ENCODE results near the gene PDSS2. TPM values are rescaled to one million over a fixed set of nuclear protein-coding genes. Genes with fewer than 3 reads are reported as not detected.
"Not testable (repeated sequence)": the region's sequence is repeated elsewhere in the genome, so short reads cannot be mapped to it uniquely, and the experiment has no call there.

Gene PDSS2
- total RNA-seq, 2 experiments from 2014 or later = 12.8 to 15.4 TPM

DNA sequence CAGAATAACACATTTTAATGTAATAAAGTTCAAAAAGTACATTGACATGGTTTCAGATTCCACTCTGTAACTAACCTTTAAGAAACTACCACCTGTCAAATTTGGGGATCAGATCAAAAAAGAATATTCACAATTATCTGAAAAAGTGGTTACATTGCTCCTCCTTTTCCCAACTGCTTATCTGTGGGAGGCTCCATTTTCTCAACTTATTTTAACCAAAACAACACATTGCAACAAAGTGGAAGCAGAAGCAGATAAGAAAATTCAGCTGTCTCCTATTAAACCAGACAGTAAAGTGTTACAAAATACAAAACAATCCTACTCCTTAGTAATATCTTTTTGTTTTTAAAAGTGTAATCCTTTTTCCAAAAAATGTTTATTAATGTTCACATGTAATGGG lies 61.4 kb downstream of the PDSS2 start:
- Mint-ChIP-seq H3K27ac (no peak overlapping the region), H3K27me3 (no peaks in the 10 kb centered on the region), H3K9me3 (peaks cover 20% of the 10 kb centered on the region), H3K4me1 (no peaks in the 10 kb centered on the region), H3K4me3 (no peak overlapping the region), H3K36me3 (peaks cover 38% of the 10 kb centered on the region)
- ATAC-seq (ENCODE audit: low read depth) (no peak), DNase-seq (no peak)
- POLR2A ChIA-PET = no interaction called here

DNA sequence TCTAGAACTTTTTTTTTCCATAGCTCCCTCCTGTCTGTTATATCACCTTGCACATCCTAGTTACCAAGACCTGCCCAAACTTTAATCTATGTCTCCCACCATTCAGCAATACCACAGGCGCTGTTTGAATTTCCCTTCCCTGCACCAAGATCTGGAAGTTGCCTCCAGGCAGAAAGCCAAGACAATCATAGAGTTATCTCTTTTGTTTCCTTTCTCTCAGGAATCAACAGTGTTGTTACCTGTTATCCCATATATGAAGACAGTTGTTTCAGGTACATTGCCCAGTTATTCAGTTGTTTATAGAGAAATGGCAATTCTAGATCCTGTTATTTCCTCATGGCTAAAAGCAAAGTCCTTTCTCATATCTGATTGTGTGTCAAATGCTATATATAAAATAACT lies 63.2 kb downstream of the PDSS2 start:
- Mint-ChIP-seq H3K27me3 (no peaks in the 10 kb centered on the region), H3K27ac (no peak overlapping the region), H3K9me3 (peaks cover 14% of the 10 kb centered on the region), H3K4me1 (no peaks in the 10 kb centered on the region), H3K36me3 (peaks cover 26% of the 10 kb centered on the region), H3K4me3 (no peak overlapping the region)
- POLR2A ChIA-PET = no interaction called here
- ATAC-seq (ENCODE audit: low read depth) (no peak), DNase-seq (no peak)

DNA sequence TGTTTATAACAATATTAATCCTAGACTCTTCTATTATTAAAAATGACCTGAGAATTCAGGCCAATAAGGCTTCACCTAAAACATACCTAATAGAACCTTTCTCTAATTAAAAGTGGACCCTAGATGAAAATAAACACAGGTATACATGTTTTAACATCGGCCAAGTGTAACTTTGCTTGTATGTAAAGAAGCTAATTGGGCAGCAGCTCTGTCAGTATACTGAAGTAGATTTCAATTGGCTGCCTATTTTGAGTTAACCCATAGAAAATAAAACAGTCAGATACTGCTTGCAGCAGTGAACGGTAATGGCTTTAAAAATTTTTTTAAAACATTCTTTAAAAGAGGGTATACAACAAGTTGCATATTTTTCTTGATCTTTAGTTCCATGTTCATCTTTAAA lies 67.3 kb downstream of the PDSS2 start:
- Mint-ChIP-seq H3K4me3 (no peak overlapping the region), H3K27ac (no peak overlapping the region), H3K27me3 (no peaks in the 10 kb centered on the region), H3K36me3 (peaks cover 17% of the 10 kb centered on the region), H3K9me3 (peaks cover 9% of the 10 kb centered on the region), H3K4me1 (no peaks in the 10 kb centered on the region)
- ATAC-seq (ENCODE audit: low read depth) (no peak), DNase-seq (no peak)
- POLR2A ChIA-PET = no interaction called here

DNA sequence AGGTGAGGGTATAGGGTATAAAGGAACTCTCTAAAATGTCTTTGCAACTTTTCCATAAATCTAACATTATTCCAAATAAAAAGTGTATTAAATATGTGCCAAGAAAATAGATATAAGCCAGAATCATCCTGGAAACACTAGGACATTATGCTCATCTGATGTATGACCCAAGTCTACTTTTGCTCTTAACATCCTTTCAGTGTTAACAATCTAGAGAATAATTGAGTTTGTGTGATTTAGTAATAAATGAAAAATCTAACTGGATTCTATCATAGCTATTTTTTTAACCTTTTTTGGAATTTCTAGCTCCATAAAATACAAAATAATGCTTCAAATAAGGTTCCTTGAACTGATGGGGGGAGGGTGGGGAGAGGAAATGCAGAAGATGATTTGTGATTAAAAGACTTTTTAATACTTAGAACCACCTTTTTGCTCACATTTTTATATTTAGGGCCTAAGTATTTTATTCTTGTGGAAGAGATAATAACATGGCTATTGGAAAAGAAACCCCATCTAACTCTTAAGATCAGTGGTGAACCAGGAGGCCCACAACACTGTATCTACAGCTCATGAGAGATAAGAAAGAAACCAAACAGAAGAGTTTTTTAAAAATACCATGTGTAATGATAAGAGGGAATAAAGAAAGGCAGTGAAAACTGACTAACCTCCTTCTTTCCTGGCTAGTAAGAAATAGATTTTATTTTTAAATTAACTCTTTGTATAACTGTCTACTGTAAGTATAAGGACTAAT lies 68.5 kb downstream of the PDSS2 start:
- peaks cover 5% of the 10 kb centered on the region for H3K9me3 Mint-ChIP-seq
- H3K36me3 Mint-ChIP-seq = peaks cover 15% of the 10 kb centered on the region
- DNase-seq = no peak
- no peak for ATAC-seq (ENCODE audit: low read depth)
- no peaks in the 10 kb centered on the region for H3K27me3 Mint-ChIP-seq
- no peak overlapping the region for H3K4me3 Mint-ChIP-seq
- no peaks in the 10 kb centered on the region for H3K4me1 Mint-ChIP-seq
- POLR2A ChIA-PET = no interaction called here
- H3K27ac Mint-ChIP-seq = no peak overlapping the region

DNA sequence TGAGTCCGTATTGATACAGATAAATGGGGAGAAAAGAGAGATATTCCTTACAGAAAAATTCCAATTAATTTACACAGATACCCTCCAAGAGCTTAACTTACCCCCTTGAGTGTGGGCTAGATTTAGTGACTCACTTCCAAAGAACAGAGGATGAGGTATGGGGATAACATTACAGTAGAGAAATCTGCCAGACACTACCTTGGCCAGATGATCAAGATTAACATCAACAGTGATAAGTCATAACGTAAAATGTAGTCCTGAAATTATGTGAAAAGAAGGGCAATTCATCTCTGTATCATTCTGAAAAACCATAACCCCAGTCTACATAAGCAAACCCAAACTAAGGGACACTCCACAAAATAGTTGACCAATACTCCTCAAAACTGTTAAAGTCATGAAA lies 69.3 kb downstream of the PDSS2 start:
- Mint-ChIP-seq H3K36me3 (peaks cover 14% of the 10 kb centered on the region), H3K27ac (no peak overlapping the region), H3K9me3 (peaks cover 5% of the 10 kb centered on the region), H3K27me3 (no peaks in the 10 kb centered on the region), H3K4me1 (no peaks in the 10 kb centered on the region), H3K4me3 (no peak overlapping the region)
- ATAC-seq (ENCODE audit: low read depth) = no peak
- no peak for DNase-seq
- POLR2A ChIA-PET = no interaction called here

DNA sequence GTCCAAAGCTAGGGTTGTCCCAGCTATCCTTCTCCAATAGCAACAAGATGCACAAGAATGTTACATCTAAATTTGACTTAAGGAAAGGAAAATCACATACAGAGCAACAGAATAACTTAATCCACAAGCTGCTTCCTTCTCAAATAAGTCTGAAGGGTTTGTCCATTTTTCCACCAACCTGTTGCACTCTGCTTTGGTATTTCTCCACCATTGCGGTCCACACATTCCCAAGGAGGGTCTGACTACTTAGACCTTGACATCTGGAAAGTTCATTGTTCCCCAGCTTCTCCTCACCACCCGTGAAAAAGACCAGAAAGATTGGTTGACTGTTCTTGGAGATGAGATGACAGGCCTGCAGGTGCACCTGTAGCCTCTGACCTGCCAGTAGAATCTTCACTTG lies 72.5 kb downstream of the PDSS2 start:
- POLR2A ChIA-PET = no interaction called here
- Mint-ChIP-seq H3K9me3 (peaks cover 1% of the 10 kb centered on the region), H3K27me3 (no peaks in the 10 kb centered on the region), H3K4me3 (no peak overlapping the region), H3K36me3 (peaks cover 12% of the 10 kb centered on the region), H3K4me1 (no peaks in the 10 kb centered on the region), H3K27ac (no peak overlapping the region)
- DNase-seq (no peak), ATAC-seq (ENCODE audit: low read depth) (no peak)

DNA sequence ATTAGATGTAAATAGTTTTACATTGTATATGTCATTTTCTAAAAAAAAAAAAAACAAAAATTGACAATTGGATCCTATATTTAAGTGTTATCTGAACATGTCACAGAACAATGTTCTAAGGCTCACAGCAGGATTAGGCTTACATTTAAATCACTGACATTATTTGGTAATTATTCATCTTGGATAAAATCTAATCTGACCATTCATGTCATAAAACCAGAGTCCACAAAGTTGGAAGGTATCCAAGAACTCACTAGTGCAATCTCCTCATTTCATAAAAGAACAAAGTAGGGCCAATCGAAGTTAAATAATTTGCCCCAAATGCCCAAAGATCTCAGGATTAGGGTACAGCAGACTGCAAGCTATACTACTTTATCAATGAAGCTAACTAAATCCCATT lies 73.0 kb downstream of the PDSS2 start:
- Mint-ChIP-seq H3K4me1 (no peaks in the 10 kb centered on the region), H3K27ac (no peak overlapping the region), H3K36me3 (peaks cover 12% of the 10 kb centered on the region), H3K9me3 (peaks cover 1% of the 10 kb centered on the region), H3K4me3 (no peak overlapping the region), H3K27me3 (no peaks in the 10 kb centered on the region)
- POLR2A ChIA-PET = no interaction called here
- DNase-seq (no peak), ATAC-seq (ENCODE audit: low read depth) (no peak)

DNA sequence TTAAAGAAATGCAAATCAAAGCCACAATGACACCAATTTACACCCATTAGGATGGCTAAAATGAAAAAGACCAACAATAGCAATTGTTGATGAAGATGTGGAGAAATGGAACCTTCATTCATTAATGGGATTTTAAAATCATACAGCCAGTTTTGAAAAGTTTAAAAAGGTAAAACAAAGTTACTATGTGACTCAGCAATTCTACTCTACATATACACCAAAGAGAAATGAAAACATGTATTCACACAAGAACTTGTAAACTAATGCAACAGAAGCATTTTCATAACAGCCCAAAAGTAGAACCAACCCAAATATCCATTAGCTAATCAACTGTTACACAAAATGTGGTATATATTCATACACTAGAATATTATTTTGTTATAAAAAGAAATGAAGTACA lies 75.7 kb downstream of the PDSS2 start:
- POLR2A ChIA-PET = no interaction called here
- ATAC-seq (ENCODE audit: low read depth) = no peak

DNA sequence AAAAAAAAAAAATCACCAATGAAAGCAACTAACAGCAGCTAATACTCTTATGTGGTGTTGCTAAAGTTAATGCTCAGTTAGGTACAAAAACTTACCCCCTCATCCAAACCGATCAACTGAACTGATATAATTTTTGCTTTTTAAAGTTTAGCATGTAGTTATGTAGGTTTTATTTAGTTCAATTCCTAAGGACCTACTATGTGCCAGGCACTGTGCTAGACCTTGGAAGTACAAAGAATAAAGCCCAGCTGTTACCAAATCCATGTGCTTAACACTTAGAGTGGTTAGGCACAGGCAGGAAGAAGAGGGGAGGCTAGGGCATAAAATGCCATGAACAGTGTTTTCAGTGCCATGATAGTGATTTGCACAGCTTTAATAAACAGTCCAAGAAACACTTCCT lies 85.1 kb downstream of the PDSS2 start:
- no peak for DNase-seq
- no peak for ATAC-seq (ENCODE audit: low read depth)
- Mint-ChIP-seq H3K4me1 (no peaks in the 10 kb centered on the region), H3K36me3 (peaks cover 13% of the 10 kb centered on the region), H3K27ac (no peak overlapping the region), H3K27me3 (no peaks in the 10 kb centered on the region), H3K9me3 (peaks cover 7% of the 10 kb centered on the region), H3K4me3 (no peak overlapping the region)
- POLR2A ChIA-PET = no interaction called here

More for the DNA sequence above, 75.7 kb downstream of the PDSS2 start:
- H3K36me3 Mint-ChIP-seq = peaks cover 13% of the 10 kb centered on the region
- no peaks in the 10 kb centered on the region for H3K4me1 Mint-ChIP-seq
- peaks cover 2% of the 10 kb centered on the region for H3K9me3 Mint-ChIP-seq
- no peaks in the 10 kb centered on the region for H3K27me3 Mint-ChIP-seq
- no peak overlapping the region for H3K4me3 Mint-ChIP-seq
- no peak overlapping the region for H3K27ac Mint-ChIP-seq
- no peak for DNase-seq

DNA sequence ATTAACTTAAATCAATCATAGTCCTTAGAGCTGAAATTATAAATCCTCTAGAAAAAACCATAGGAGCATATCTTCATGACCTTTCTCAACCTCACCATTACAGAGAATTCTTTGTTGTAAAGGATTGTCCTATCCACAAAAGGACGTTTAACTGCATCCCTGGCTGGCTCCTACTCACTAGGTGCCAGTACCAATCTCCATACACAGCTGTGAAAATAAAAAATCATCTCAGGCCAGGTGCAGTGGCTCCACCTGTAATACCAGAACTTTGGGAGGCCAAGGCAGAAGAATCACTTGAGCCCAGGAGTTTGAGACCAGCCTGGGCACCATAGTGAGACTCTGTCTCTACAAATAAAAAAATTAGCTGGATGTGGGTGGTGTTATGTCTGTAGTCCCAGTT lies 89.9 kb downstream of the PDSS2 start:
- Mint-ChIP-seq H3K9me3 (no peaks in the 10 kb centered on the region), H3K4me1 (no peaks in the 10 kb centered on the region), H3K4me3 (no peak overlapping the region), H3K27ac (no peak overlapping the region), H3K27me3 (no peaks in the 10 kb centered on the region), H3K36me3 (no peaks in the 10 kb centered on the region)
- no peak for ATAC-seq (ENCODE audit: low read depth)
- no peak for DNase-seq
- POLR2A ChIA-PET = no interaction called here

DNA sequence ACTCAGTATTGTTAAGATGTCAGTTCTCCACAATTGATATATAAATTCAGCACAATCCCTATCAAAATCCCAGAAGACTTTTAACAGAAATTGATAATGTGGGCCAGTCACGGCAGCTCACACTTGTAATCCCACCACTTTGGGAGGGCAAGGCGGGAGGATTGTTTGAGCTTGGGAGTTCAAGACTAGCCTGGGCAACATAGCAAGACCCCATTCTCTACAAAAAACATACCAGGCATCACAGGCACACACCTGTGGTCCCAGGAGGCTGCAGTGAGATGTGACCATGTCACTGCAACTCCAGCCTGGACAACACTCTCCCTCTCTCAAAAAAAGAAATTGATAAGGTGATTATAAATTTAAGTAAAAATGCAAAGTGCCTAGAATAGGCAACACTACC lies 90.9 kb downstream of the PDSS2 start:
- Mint-ChIP-seq H3K36me3 (peaks cover 6% of the 10 kb centered on the region), H3K4me3 (no peak overlapping the region), H3K27me3 (no peaks in the 10 kb centered on the region), H3K4me1 (no peaks in the 10 kb centered on the region), H3K27ac (peak overlapping the region; percentile 51), H3K9me3 (peaks cover 3% of the 10 kb centered on the region)
- POLR2A ChIA-PET = no interaction called here
- ATAC-seq (ENCODE audit: low read depth) (no peak), DNase-seq (no peak)

DNA sequence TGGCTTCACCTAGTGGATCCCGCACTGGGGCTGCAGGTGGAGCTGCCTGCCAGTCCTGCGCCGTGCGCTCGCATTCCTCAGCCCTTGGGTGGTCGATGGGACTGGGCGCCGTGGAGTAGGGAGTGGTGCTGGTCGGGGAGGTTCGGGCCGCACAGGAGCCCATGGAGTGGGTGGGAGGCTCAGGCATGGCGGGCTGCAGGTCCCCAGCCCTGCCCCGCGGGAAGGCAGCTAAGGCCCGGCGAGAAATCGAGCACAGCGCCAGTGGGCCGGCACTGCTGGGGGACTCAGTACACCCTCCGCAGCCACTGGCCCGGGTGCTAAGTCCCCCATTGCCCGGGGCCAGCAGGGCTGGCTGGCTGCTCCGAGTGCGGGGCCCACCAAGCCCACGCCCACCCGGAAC lies 95.2 kb downstream of the PDSS2 start:
- DNase-seq; POLR2A ChIA-PET; ATAC-seq (ENCODE audit: low read depth); H3K27ac Mint-ChIP-seq; H3K9me3 Mint-ChIP-seq; H3K4me3 Mint-ChIP-seq; H3K27me3 Mint-ChIP-seq; H3K4me1 Mint-ChIP-seq: not testable (repeated sequence)
- peaks cover 25% of the 10 kb centered on the region for H3K36me3 Mint-ChIP-seq

DNA sequence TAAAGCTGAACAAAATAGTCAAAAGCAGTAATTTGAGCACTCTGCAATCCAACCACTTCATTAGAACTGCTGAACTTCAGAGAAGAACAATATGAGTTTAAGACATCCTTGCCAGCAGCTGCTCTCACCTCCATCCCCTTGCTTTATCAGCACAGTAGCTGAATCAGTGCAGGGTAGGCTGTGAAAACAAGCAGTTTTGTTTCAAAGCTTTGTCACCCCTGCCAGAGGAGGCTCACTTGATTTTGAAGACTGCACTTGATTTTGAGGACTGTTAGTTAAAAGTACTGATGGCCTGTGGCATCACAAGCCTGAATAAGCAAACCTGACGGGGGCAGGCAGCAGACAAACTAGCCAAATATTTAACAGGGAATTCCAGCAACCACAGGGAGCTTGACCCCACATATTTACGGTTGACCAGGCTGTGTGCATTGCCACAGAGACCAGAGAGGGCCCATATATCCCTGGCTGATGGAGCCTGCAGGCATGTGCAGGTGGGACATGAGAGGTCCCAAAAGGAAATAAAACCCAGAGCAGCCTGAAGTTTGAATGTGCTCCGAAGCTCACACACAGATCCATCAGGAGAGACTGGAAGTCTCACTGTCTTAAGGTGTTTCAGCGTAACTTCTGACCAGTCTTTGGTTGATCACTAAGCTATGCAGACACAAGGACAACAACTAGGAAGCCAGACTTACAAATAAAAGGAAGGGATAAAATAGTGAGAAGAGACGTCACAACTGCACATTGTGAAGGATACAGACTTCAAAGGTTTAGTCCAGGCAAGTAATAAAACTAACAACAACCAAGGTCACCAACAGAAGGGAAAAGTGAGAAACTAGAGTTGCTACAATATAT lies 97.4 kb downstream of the PDSS2 start:
- peaks cover 25% of the 10 kb centered on the region for H3K36me3 Mint-ChIP-seq
- POLR2A ChIA-PET = no interaction called here
- H3K9me3 Mint-ChIP-seq = peaks cover 9% of the 10 kb centered on the region
- no peak overlapping the region for H3K4me3 Mint-ChIP-seq
- no peak for ATAC-seq (ENCODE audit: low read depth)
- H3K4me1 Mint-ChIP-seq = no peaks in the 10 kb centered on the region
- no peak overlapping the region for H3K27ac Mint-ChIP-seq
- H3K27me3 Mint-ChIP-seq = no peaks in the 10 kb centered on the region
- no peak for DNase-seq

DNA sequence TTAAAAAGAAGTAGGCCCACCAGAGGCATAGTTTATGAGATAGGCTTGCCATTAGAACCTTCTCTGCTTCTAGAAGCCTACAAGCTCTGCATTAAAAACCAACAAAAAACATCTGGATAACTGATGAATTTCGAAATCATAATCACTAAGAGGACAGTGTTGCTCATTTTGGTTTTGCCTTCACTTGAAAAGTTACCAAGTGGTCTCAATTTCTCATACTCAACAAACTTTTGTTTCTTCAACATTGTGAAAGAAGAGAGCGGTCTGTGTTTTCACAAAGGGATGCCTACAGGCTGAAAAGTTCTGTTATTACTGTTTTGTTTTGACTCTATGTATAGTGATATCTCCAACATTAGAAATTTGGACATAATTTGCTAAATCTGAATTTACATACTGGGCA lies 98.9 kb downstream of the PDSS2 start:
- Mint-ChIP-seq H3K27ac (no peak overlapping the region), H3K9me3 (peaks cover 9% of the 10 kb centered on the region), H3K27me3 (no peaks in the 10 kb centered on the region), H3K36me3 (peaks cover 25% of the 10 kb centered on the region), H3K4me1 (no peaks in the 10 kb centered on the region), H3K4me3 (no peak overlapping the region)
- no peak for ATAC-seq (ENCODE audit: low read depth)
- POLR2A ChIA-PET = no interaction called here
- no peak for DNase-seq
